Thyroid gland (tissue), 4 donors: ENCODE results near the gene NUP98. TPM values are rescaled to one million over a fixed set of nuclear protein-coding genes. Genes with fewer than 3 reads are reported as not detected.

Experiments
- DNase-seq, 2 donors: peaks; one replicate each; pipeline ENCODE4 v3.0.0-alpha.2; 2019
- H3K27ac ChIP-seq, 3 donors: fragments of 200-600 bp; sonication (generic); 1 replicate in 2 of 3; 2 replicates in 1 of 3; pipeline ENCODE4 v1.5.1; 2016 to 2019; ENCODE audit warnings: mild to moderate bottlenecking in 1 of 3, moderate library complexity in 1 of 3
- H3K27me3 ChIP-seq: fragments of 200-600 bp; sonication (generic); one replicate; pipeline ENCODE4 v1.5.1; 2019
- H3K36me3 ChIP-seq, 2 donors: fragments of 200-600 bp; sonication (generic); one replicate each; pipeline ENCODE4 v1.5.1; 2016 to 2019
- H3K4me1 ChIP-seq, 2 donors: fragments of 200-600 bp; sonication (generic); one replicate each; pipeline ENCODE4 v1.5.1; 2017 to 2019
- H3K4me3 ChIP-seq, 3 donors: fragments of 200-600 bp; sonication (generic); replicated peaks in 1 of 3; 1 replicate in 2 of 3; 2 replicates in 1 of 3; pipeline ENCODE4 v1.5.1; 2016; ENCODE audit warnings: mild to moderate bottlenecking in 1 of 3
- H3K9me3 ChIP-seq: fragments of 200-600 bp; sonication (generic); one replicate; pipeline ENCODE4 v1.5.1; 2017
- POLR2A ChIP-seq, 2 donors: fragments of 450-650 bp; IDR thresholded peaks; one replicate each; pipeline ENCODE4 v1.6.1; 2017; ENCODE audit warnings: antibody characterized with exemption in 2 of 2, mild to moderate bottlenecking in 2 of 2, moderate library complexity in 1 of 2
- WGBS, 2 donors: methylation state at CpG; one replicate each; pipeline ENCODE4 v1.1.5; 2017; 5-methylcytosine and 5-hydroxymethylcytosine counted together
- intact Hi-C: fragments of 100-400 bp; cut with DNase I; formaldehyde crosslinking; loops from one replicate; pipeline ENCODE4 v1.15.1; 2023
- total RNA-seq, 4 donors: library from RNA; depleted of rRNA; stranded (reverse); fragments of >200 nt; gene quantifications; one replicate each; pipeline ENCODE4 v1.2.3, GENCODE V29; 2016
- TF ChIP-seq, protein P1 (sequence below), 6 experiments: fragments of 200-600 bp in 3 of 6; fragments of 450-650 bp in 3 of 6; sonication (generic) in 3 of 6; IDR thresholded peaks; one replicate each; pipeline ENCODE4 v1.5.1; 2016 to 2019; ENCODE audit warnings: antibody characterized with exemption in 6 of 6, mild to moderate bottlenecking in 2 of 6, inconsistent platforms in 1 of 6, moderate library complexity in 1 of 6

The NUP98 gene
- total RNA-seq, 4 donors from 2014 or later = 117 to 188 (median 160) TPM

DNA sequence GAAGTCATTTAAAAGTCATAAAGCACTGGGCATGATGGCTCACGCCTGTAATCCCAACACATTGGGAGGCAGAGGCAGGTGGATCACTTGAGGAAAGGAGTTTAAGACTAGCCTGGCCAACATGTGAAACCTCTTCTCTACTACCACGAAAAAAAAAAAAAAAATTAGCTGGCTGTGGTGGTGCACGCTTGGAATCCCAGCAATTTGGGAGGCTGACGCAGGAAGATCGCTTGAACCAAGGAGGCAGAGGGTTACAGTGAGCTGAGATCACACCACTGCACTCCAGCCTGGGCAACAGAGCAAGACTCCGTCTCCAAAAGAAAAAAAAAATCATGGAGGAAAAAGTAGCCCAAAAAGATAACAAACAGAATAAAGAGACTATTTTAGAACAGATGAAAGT lies 42.2 kb downstream of the NUP98 start:
- no peak for TF ChIP-seq POLR2A (IDR thresholded peaks at IDR 0.05)
- TF ChIP-seq, protein P1, sequence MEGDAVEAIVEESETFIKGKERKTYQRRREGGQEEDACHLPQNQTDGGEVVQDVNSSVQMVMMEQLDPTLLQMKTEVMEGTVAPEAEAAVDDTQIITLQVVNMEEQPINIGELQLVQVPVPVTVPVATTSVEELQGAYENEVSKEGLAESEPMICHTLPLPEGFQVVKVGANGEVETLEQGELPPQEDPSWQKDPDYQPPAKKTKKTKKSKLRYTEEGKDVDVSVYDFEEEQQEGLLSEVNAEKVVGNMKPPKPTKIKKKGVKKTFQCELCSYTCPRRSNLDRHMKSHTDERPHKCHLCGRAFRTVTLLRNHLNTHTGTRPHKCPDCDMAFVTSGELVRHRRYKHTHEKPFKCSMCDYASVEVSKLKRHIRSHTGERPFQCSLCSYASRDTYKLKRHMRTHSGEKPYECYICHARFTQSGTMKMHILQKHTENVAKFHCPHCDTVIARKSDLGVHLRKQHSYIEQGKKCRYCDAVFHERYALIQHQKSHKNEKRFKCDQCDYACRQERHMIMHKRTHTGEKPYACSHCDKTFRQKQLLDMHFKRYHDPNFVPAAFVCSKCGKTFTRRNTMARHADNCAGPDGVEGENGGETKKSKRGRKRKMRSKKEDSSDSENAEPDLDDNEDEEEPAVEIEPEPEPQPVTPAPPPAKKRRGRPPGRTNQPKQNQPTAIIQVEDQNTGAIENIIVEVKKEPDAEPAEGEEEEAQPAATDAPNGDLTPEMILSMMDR (IDR thresholded peaks at IDR 0.05) = no peak
- intact Hi-C loops = no loop called here
- Histone ChIP-seq H3K27ac (no peak overlapping the region), H3K27me3 (no peaks in the 10 kb centered on the region), H3K9me3 (no peaks in the 10 kb centered on the region), H3K4me3 (no peak overlapping the region), H3K4me1 (no peaks in the 10 kb centered on the region), H3K36me3 (peaks cover 59 to 67% of the 10 kb centered on the region in 2 donors)
- DNase-seq = no peak
- 95 to 96% methylated on average over 6 of the region's 6 CpGs for WGBS, 2 donors

DNA sequence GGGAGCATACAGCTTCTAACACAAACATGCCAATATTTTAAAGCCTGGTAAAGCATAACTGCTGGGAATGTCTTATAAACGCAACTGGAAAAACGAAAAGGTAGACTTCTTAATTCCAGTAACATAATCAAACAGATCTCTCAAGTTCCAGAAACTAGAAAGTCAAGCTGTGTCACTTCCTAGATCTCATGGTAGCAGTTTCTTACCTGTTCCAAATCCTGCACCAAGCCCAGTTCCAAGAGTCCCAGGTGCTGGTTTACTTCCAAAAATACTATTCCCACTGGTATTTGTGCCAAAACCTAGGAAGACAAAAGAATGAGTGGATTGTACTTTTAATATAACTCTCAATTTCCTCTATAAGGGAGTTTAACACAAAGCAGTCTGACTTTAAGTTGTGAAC lies 44.2 kb downstream of the NUP98 start:
- H3K27ac ChIP-seq = no peak overlapping the region
- DNase-seq = no peak
- no peaks in the 10 kb centered on the region for H3K27me3 ChIP-seq
- WGBS, 2 donors = 79 to 84% methylated on average over 2 of the region's 2 CpGs
- no peak overlapping the region for H3K4me3 ChIP-seq
- intact Hi-C loops = no loop called here
- no peaks in the 10 kb centered on the region for H3K9me3 ChIP-seq
- H3K4me1 ChIP-seq = no peaks in the 10 kb centered on the region
- peaks cover 40 to 51% of the 10 kb centered on the region in 2 donors for H3K36me3 ChIP-seq
- TF ChIP-seq, protein P1 (IDR thresholded peaks at IDR 0.05) = no peak
- no peak for TF ChIP-seq POLR2A (IDR thresholded peaks at IDR 0.05)

GRCh38 chr11:3747704-3748103 lies 49.6 kb downstream of the NUP98 start:
- Histone ChIP-seq H3K27me3 (no peaks in the 10 kb centered on the region), H3K36me3 (peaks cover 27 to 44% of the 10 kb centered on the region in 2 donors), H3K27ac (no peak overlapping the region), H3K9me3 (no peaks in the 10 kb centered on the region), H3K4me1 (no peaks in the 10 kb centered on the region), H3K4me3 (no peak overlapping the region)
- intact Hi-C loops = no loop called here
- DNase-seq = no peak
- TF ChIP-seq POLR2A (IDR thresholded peaks at IDR 0.05) = no peak
- TF ChIP-seq, protein P1 (IDR thresholded peaks at IDR 0.05) = no peak
- 78 to 88% methylated on average over 1 of the region's 1 CpG for WGBS, 2 donors

GRCh38 chr11:3745161-3745560 lies 52.2 kb downstream of the NUP98 start:
- no peaks in the 10 kb centered on the region for H3K9me3 ChIP-seq
- peaks cover 5 to 34% of the 10 kb centered on the region in 2 donors for H3K36me3 ChIP-seq
- TF ChIP-seq, protein P1 (IDR thresholded peaks at IDR 0.05) = no peak
- no peak for TF ChIP-seq POLR2A (IDR thresholded peaks at IDR 0.05)
- no peaks in the 10 kb centered on the region for H3K27me3 ChIP-seq
- intact Hi-C loops = no loop called here
- no peak overlapping the region for H3K27ac ChIP-seq
- no peak for DNase-seq
- H3K4me1 ChIP-seq = no peaks in the 10 kb centered on the region
- WGBS, 2 donors = 43 to 51% methylated on average over 5 of the region's 5 CpGs
- no peak overlapping the region for H3K4me3 ChIP-seq

DNA sequence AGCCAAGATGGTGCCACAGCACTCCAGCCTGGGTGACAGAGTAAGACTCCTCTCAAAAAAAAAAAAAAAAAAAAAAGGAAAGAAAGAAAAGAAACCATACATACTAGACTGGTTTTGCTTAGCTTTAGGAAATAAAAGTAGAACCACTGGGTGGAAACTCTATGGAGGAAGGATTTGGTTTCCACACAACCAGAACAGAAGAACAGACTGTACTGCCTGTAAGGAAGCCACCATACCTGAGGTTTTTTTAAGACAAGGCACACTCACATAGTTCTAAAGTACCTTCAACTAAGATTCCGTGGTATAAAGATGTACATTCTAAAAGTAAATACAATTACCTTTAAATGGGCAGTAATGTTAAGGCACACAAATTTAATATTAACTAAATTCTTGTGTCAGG lies 58.6 kb downstream of the NUP98 start:
- Histone ChIP-seq H3K4me1 (no peaks in the 10 kb centered on the region), H3K4me3 (no peak overlapping the region), H3K27me3 (no peaks in the 10 kb centered on the region), H3K36me3 (peaks cover 19 to 38% of the 10 kb centered on the region in 2 donors), H3K9me3 (no peaks in the 10 kb centered on the region), H3K27ac (no peak overlapping the region)
- intact Hi-C loops = no loop called here
- no peak for TF ChIP-seq POLR2A (IDR thresholded peaks at IDR 0.05)
- TF ChIP-seq, protein P1 (IDR thresholded peaks at IDR 0.05) = no peak
- DNase-seq = no peak
- WGBS, 2 donors = 96 to 100% methylated on average over 1 of the region's 1 CpG
